HG03457 (cell line): ENCODE data around the gene COLEC11.

ENCODE experiments used
- ATAC-seq: cut with Tn5 transposase; IDR thresholded peaks from one replicate; pipeline ENCODE4 v1.9.1; 2021; ENCODE audit warnings: moderate number of reproducible peaks; ENCODE audit not compliant: unreplicated experiment

The COLEC11 gene

DNA sequence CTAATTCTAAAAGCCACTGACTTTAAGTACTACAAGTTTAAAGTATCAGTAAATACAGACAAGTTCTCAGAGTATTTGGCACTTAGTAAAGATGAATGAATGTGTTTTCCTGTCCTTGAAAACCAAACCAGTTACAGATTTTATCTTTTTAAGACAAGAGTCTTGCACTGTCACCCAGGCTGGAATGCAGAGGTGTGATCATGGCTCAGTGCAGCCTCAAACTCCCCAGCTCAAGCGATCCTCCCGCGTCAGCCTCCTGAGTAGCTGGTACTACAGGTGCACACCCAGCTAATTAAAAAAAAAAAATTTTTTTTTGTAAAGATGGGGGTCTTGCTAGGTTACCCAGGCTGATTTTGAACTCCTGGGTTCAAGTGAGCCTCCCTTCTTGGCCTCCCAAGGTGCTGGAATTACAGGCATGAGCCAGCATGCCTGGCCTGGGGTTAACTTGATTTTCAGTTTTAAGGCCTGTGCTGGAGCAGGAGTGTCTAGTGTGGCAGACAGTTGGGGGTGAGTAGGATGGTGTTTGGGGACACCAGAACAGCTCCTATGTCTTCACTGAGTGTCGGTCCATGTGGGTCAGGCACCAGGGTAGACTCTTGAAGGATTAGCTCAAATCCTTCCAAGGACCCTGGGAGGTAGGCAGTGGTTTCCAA is 10.2 kb upstream of the COLEC11 start:
- ATAC-seq, result no peak

DNA sequence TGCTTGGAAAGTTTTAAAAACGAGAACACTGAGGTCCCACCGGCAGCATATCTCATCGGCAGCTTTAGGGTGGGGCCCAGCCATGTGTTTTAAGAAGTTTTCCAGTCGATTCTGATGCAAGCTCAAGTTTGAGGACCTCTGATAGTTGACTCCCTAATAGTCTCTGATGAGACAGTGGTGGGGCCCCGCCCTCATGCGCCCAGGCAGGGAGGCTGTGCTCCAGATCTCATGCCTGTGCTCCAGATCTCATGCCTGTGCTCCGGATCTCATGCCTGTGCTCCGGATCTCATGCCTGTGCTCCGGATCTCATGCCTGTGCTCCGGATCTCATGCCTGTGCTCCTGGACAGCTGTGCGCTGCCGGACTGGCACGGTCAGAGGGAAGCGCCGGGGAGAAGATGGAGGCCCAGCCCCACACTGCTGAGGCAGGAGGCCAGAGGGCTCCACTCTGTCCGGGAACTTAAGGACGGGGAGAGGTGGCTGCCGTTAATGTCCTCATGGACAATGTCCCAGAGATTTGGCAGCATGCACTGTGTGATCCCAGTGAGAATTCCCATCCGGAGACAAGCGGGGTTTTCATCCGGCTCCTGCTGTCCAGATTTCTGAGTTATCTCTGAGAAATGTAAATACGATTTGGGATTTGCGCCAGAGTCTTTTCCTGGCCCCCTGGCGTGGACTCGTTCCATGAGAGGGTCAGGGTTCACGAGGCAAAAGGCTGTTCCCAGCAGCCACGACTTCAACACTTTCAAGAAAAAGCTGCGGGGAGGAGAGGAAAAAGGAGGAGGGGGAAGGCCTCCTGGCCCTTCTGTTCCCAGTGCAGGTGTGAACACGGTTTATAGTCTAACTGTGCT is 9.4 kb upstream of the COLEC11 start:
- no peak for ATAC-seq

DNA sequence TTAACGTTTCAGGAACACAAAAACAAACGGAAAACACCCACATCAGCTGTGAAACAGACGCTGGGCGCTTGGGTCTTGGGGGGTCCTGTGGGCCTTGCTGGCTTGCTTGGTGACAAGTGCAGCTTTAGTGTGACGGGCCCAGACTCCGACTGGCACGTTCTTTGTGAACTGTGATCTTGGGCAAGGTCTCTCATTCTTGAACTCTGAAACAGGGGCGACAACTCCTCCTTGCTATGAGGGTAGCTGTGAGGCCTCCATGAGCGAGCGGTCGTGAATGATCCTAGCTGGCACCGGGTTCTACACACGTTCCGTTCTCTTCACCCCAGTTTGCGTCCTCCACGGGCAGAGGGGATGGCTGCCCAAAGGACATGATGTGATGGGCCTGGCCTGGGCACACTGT is 8.7 kb upstream of the COLEC11 start:
- ATAC-seq, result no peak

DNA sequence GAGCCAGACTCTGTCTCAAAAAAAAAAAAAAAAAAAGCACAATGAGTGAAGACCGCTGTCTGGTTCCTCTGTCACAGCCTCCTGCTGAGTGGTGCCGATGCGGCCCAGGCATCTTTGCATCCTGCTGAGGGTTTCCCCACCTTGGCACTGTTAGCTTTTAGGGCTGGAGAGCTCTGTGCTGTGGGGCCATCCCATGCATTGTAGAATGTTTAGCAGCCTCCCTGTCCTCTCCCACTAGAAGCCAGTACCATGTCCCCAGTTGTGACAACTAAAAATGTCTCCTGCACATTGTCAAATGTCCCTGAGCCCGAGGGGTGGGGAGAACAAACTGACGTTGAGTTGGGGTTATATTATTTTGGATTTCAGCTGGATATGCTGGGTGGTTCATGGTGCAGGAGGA is 7.9 kb upstream of the COLEC11 start:
- ATAC-seq, result no peak

DNA sequence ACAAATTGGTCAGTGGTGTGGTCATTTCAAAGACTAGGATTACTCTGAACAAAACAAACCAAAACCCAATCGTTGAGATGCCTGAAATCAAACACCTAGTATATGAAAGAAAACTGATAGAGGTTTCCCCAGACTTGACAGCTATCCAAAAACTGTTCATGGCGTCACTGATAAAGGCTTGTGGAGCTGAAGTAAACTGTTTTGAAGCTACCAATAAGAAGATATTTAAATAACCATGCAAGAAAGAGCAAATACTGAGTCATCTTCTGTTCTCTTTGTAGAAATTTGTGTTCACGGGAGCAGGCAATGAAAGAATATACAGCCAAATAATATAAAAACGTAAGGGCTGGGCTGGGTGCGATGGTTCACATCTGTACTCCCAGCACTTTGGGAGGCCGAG is 7.5 kb upstream of the COLEC11 start:
- no peak for ATAC-seq

DNA sequence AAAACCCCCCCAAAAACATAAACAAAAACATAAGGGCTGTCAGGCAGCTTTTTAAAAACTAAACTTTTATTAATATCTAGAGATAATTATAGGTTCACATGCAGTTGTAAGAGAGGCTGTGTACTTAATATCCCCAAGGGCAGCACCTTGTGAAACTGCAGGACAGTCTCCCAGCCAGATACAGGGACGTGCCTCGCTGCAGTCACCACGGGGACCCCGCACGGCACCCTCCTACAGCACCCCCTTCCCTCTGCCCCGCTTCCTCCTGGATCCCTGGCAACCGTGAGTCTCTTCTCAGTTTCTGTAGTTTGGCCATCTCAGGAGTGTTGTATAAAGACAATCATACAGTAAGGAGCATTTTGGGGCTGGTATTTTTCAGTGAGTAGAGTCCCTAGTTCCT is 6.8 kb upstream of the COLEC11 start:
- ATAC-seq, result no peak

DNA sequence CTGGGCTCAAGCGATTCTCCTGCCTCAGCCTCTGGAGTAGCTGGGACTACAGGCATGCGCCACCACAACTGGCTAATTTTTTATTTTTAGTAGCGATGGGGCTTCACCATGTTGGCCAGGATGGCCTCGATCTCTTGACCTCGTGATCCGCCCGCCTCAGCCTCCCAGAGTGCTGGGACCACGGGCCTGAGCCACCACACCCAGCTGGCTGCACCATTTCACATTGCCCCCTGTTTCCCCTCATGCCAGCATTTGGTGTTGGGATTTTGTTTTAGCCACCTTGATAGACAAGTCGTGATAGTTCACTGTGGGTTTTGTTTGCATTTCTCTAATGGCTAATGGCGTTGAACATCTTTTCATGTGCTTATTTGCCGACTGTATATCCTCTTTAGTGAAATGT is 5.8 kb upstream of the COLEC11 start:
- ATAC-seq, result no peak

DNA sequence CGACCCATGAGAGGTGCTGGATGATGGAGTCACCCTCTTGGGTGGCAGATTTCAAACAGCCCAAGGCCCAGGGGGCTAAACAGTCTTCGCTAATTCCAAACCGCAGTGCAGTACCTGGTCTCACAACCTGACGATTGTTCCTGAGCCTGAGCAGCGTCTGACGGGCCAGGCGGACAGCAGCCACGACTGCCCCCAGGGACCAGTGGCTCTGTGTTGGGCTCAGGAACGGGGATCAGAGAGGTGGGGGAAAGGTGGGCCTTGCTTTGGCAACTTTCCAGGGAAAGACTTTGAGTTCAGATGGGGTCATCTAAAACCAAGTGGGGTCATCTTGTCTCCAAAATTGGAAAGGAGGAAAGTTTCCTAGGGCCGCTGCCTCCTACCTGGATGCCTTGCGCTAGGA is 492 bp downstream of the COLEC11 start:
- no peak for ATAC-seq

DNA sequence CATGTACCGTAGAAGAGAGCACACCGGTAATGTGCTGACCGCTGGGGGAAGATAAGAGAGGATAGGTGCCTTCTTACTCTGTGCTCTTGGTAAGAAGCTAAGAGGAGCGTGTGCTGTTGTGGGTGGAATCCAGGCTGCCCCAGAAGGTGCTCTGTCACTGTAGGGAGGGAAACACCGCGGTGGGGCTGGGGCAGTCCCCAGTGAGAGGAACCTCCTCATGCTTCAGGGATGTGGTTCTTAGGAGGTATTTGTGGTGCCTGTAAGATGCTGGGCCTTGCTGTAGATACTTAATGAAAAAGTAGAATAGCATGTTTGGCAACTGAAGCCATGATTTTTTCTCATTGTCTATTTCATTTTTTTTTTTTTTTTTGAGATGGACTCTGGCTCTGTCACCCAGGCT is 1.1 kb downstream of the COLEC11 start:
- peak; percentile 92 for ATAC-seq

DNA sequence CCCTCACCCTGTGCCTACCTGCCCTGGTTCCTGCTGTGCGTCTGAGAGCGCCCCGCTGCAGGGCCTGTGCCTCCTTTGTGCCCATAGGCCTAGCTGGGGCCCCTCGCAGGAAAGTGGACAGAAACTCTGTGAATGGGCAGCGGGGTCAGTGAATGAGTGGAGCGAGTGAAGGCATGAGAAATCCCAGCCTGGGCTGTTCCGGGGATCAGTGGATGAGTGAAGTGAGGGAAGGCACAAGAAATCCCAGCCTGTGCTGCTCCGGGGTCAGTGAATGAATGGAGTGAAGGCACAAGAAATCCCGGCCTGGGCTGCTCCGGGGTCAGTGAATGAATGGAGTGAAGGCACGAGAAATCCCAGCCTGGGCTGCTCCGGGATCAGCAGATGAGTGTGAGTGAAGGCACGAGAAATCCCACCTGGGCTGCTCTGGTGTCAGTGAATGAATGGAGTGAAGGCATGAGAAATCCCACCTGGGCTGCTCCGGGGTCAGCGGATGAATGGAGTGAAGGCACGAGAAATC is 2.0 kb downstream of the COLEC11 start:
- no peak for ATAC-seq

DNA sequence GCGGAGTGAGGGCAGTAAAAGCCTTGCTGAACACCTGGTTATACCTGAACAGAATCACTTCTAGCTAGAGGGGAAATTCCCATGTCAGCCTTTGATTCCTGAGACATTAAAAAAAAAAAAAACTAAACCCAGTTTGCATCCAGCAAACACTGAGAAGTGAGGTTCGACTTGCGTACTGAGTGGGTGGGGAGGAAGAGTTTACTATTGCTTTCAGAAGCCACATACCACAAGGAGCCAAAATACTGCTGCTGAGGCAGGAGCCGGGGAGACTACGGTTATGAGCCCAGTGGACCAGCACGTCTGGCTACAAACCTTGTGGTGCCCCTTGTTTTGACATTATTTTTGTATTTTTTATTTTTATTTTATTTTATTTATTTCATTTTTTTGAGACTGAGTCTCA is 2.7 kb downstream of the COLEC11 start:
- ATAC-seq, result no peak

DNA sequence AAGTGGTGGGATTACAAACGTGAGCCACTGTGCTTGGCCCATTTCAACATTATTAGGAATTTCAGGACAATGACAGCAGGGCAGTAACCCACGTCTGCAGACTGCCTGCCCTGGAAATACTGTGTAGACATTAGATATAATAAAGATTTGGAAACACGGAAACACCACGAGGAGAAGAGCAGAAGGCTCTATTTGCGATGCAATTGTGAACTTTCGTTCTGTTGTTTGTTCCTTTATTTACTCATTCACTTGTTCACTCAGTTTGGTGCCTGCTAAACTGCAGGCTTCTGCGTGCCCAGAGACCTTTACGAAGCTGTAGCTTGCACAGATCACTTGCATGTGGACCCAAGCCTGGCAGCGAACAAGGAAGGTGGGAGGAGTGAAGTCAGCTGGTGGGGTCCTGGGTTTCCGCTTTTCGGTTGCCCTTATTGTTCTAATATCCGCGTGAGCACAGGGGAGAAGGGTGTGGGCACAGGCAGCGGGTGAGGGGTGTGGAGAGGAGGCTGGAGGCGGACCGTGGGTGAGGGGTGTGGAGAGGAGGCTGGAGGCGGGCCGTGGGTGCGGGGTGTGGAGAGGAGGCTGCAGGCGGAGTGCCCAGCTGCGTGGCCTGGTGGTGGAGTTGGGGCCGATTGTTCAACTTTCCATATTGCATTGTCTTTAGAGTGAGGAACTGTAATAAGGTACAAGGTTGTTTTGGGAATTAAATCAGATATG is 3.4 kb downstream of the COLEC11 start:
- ATAC-seq, result no peak

DNA sequence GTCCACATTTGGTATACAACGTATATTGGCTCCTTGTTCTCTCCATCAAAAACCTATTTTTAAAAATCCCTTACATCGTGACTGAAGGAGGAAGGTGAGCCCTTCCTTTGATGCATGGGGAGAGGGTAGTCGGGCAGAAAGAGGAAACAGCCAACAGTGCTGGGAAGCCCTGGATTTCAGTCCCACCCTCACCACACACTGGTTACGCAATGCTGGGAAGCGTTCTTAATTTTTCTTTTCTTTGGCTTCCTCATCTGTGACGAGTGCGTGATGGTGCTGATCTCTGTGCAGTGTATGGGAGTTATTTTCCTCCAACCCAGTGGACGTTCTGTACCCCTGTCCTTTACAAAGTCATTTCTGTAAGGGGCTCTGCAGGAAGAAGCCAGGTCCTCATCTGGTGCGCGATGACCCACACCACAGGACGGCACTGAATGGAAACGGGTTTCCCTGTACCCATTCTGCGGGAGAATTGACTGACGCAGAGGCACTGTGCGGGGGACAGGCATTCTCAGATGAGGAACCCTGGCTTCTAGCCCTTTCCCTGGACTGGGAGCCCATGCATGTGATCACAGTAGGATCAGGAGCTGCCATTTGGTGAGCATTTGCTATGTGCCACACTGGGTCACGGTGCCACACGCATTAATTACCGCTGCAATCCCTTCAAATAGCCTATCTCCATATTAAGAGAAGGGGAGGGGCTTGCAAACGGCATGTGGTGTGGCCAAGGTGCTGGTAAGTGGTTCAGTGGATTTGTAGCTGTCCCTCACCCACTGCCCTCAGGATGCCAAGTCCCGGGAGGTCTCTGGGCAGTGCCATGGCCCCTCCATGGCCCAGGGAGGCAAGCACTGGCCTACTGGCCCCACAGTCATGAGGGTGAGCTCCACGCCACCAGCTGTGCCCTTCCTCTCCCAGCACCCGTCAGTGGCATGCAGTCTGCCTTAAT is 4.3 kb downstream of the COLEC11 start:
- ATAC-seq, result no peak

DNA sequence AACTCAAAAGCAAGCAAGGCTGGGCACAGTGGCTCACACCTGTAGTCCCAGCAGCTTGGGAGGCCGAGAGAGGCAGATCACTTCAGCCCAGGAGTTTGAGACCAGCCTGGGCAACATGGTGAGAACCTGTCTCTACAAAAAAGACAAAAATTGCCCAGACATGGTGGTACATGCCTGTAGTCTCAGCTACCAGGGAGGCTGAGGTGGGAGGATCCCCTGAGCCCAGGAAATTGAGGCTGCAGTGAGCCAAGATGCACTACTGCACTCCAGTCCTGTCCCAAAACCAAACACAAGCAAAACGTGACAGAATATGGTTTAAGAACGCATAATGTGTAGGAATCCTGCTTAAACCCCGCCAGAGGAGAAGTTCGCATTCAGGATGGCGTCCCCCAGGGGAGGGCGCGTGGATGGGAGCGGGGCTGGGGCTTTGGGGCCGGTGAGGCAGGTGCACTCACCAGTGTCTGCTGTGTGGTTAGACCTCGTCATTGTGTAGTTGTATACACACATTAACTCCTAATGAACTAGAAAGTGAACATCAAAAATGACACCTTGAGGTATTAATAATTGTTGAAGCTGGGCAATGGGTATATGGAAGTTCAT is 5.4 kb downstream of the COLEC11 start:
- ATAC-seq, result no peak

DNA sequence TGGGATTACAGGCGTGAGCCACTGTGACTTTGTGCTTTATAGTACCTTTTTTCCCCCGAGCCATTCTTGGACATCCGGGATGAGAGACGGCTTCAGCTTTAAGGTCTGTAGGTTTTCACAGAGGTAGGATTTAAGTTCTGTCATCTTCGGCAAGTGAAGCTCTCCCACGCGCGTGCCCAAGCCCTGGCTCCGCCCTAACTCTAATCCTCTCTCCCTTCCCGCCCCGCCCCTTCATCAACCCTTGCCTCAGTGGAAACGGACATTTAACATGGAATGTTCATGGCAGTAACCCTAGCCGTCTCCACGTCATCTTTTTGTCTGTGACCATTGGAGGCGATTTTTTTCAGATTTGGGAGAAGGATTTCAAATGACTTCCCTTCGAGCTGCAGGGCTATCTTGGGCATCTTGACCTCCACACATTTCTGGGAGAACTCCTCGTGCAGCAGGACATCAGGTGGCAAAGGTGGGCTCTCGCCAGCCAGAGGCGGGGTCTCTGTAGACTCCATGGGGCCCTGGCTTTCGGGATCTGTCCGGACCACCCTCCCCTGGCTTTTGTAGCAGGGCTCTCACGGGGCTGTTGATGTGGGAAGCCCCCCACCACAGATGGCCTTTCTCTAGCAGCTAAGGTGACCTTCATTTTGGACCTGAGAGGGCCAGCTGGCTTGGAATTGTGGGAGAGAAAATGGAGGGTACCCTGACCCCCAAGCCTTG is 6.8 kb downstream of the COLEC11 start:
- ATAC-seq, result no peak

DNA sequence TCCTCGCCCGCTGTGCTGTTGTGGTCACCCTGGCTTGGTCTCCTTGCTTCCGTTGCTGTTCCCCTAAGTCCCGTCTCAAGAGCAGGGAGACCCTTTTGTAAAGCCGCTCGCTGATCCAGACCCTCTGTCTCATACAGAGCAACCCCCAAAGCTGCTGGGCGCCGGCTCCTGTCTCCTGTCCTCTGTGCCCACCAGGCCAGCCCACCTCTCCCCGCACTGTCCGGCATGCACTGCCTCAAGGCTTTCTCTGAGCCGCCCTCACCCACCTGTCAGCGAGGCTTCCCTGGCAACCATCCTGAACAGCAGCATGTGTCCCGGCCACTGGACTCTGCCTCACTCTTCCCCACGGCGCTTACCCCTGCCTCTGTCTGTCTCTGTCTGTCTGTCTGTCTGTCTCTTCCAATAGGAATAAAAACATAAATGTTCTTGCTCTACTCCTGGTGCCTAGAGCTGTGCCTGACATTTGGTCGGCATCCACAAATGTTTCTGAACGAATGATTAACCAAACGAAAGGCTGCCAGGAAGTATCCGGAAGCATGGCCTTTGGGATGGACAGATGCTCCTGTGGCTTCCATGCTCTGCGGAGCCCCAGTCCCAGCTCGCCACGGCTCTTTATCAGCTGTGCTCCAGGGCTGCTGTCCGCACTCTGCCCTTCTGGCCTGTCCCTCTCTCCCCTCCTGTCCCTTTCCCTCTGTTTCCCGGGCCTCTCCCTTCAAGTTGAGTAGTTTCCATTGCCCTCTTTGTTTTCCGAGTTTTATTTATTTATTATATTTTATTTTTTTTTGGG is 7.8 kb downstream of the COLEC11 start:
- no peak for ATAC-seq

DNA sequence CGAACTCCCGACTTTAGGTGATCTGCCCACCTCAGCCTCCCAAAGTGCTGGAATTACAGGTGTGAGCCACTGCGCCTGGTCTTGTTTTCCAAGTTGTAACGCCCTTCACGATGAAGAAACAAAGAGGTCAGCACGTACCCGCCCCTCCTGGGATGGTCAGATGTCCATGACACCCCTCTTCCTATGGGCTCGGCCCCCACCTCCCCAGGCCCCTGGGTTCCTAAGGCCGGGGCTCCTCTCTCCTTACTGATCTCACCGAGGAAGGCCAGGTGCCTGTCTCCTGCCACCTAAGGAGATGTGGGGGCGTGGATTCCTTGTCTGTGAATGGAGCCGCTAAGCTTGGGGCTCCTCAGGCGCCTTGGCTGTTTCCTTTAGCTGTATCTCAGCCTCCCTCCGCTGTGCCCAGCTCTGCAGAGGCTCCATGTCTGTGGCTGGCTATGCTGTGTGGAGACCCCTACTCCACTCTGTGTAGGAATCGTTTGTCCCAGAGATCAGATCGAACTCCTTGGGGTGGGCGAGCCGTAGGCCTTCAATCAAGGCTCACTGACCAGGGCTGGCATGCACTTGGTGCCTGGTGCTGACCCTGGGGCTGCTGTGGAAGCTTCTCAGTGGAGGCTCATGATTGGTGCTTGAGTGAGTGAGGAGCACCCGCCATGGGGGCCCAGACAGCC is 8.8 kb downstream of the COLEC11 start:
- no peak for ATAC-seq

DNA sequence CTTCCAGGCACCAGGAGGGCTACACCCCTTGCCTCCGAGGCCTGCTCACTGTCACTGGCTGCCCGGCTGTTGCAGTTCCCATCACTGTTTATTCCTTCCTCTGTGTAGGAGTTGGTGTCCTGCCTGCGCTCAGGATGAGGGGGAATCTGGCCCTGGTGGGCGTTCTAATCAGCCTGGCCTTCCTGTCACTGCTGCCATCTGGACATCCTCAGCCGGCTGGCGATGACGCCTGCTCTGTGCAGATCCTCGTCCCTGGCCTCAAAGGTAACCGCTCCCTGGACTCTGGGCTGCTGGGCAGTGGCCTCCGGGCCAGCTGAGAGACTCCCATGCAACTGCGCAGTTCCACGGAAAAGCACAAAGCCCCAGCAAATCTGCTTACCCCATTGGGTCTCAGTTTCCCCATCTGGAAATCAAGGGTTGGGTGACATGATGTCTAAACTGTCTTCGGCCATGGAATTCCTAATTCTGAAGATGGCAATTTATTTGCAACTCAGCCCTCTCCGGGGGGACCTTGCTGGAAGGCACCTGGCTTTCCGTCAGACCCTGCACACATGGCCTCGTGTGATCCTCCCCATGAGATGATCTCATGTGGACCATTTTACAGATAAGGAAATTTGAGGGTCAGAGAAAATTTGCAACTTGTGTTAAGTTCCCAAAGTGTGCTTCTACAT is 9.4 kb downstream of the COLEC11 start:
- ATAC-seq, result no peak
